ENCODE results near the gene ATG9A. TPM values are rescaled to one million over a fixed set of nuclear protein-coding genes. Genes with fewer than 3 reads are reported as not detected.

Gene ATG9A
- total RNA-seq, 4 donors from 2014 or later = 21.5 to 53.5 (median 45.9) TPM

- Histone ChIP-seq H3K27me3 (no peaks in the 10 kb centered on the region), H3K9me3 (no peaks in the 10 kb centered on the region), H3K36me3 (no peaks in the 10 kb centered on the region), H3K27ac (no peak overlapping the region), H3K4me1 (peaks cover 0 to 11% of the 10 kb centered on the region in 2 donors), H3K4me3 (no peak overlapping the region)
- no peak for DNase-seq
- intact Hi-C loops (cut with DNase I; ENCODE audit: low total_unique reads) = no loop called here
- TF ChIP-seq POLR2A (IDR thresholded peaks at IDR 0.05) (no peak), CTCF (IDR thresholded peaks at IDR 0.05) (no peak)
Measured at GRCh38 chr2:219220652-219221402, 8.6 kb downstream of the ATG9A start.

- Histone ChIP-seq H3K9me3 (no peaks in the 10 kb centered on the region), H3K27ac (peak overlapping the region in 1 of 2 donors; percentile 61), H3K36me3 (no peaks in the 10 kb centered on the region), H3K4me1 (peaks cover 0 to 11% of the 10 kb centered on the region in 2 donors), H3K4me3 (no peak overlapping the region), H3K27me3 (no peaks in the 10 kb centered on the region)
- TF ChIP-seq POLR2A (IDR thresholded peaks at IDR 0.05) (no peak), CTCF (IDR thresholded peaks at IDR 0.05) (no peak)
- DNase-seq = no peak
- intact Hi-C loops (cut with DNase I; ENCODE audit: low total_unique reads) = loop anchor here (5.0 kb wide), 1 partner anchor 38 kb away; no protein-coding TSS in a partner anchor
Measured at GRCh38 chr2:219219784-219220532, 9.5 kb downstream of the ATG9A start.

- H3K4me3 ChIP-seq = peak within 1 kb of the TSS; percentile 29 to 43
Measured at GRCh38 chr2:219218732-219219701, 10.4 kb downstream of the ATG9A start, which contains the start of gene ABCB6. Gene ABCB6 (minus strand): TSS chr2:219218958. CDS start chr2:219218673, 285 bp downstream.

GRCh38 chr2:219218217-219218731, 11.2 kb downstream of the ATG9A start:
- peak; percentile 60 to 65 for DNase-seq
- H3K27ac ChIP-seq = peak overlapping the region; percentile 61 to 82
- intact Hi-C loops (cut with DNase I; ENCODE audit: low total_unique reads) = loop anchor here (5.0 kb wide), 1 partner anchor 36 kb away; no protein-coding TSS in a partner anchor
- H3K4me3 ChIP-seq = peak overlapping the region; percentile 29 to 43
- H3K27me3 ChIP-seq = no peaks in the 10 kb centered on the region
- no peaks in the 10 kb centered on the region for H3K9me3 ChIP-seq
- peaks cover 0 to 11% of the 10 kb centered on the region in 2 donors for H3K4me1 ChIP-seq
- no peaks in the 10 kb centered on the region for H3K36me3 ChIP-seq
- TF ChIP-seq POLR2A (IDR thresholded peaks at IDR 0.05) (no peak), CTCF (IDR thresholded peaks at IDR 0.05) (no peak)

More at GRCh38 chr2:219218732-219219701, 10.4 kb downstream of the ATG9A start, which contains the start of gene ABCB6:
- Histone ChIP-seq H3K9me3 (no peaks in the 10 kb centered on the region), H3K27me3 (no peaks in the 10 kb centered on the region), H3K36me3 (no peaks in the 10 kb centered on the region), H3K4me1 (peaks cover 0 to 11% of the 10 kb centered on the region in 2 donors), H3K27ac (peak within 1 kb of the TSS; percentile 61 to 82)
- intact Hi-C loops (cut with DNase I; ENCODE audit: low total_unique reads) = loop anchor here (5.0 kb wide), 1 partner anchor 37 kb away; no protein-coding TSS in a partner anchor
- TF ChIP-seq POLR2A (IDR thresholded peaks at IDR 0.05) (peak; percentile 62 to 63), CTCF (IDR thresholded peaks at IDR 0.05) (peak in 1 of 4 experiments; percentile 25)
- DNase-seq = peak; percentile 98 to 99

Data from uterus (tissue), 4 donors.